Measurements from ENCODE around the gene LRRN2.

Gene LRRN2

GRCh38 chr1:204592246-204592948 lies 93.1 kb downstream of the LRRN2 start:
- no peak for DNase-seq

GRCh38 chr1:204591473-204592090 lies 94.0 kb downstream of the LRRN2 start:
- DNase-seq = no peak

GRCh38 chr1:204589409-204590038 lies 96.0 kb downstream of the LRRN2 start:
- no peak for DNase-seq

GRCh38 chr1:204588826-204589225 lies 96.7 kb downstream of the LRRN2 start:
- DNase-seq = no peak

GRCh38 chr1:204587621-204588020 lies 97.9 kb downstream of the LRRN2 start:
- no peak for DNase-seq

- DNase-seq = peak; percentile 33
Measured at GRCh38 chr1:204584699-204585372, 100.7 kb downstream of the LRRN2 start.

- DNase-seq = no peak
Measured at GRCh38 chr1:204583909-204584632, 101.5 kb downstream of the LRRN2 start.

GRCh38 chr1:204581759-204582158 lies 103.8 kb downstream of the LRRN2 start:
- no peak for DNase-seq

- DNase-seq = no peak
Measured at GRCh38 chr1:204580862-204581261, 104.7 kb downstream of the LRRN2 start.

- no peak for DNase-seq
Measured at GRCh38 chr1:204579681-204580080, 105.9 kb downstream of the LRRN2 start.

- no peak for DNase-seq
Measured at GRCh38 chr1:204578867-204579664, 106.5 kb downstream of the LRRN2 start.

GRCh38 chr1:204577794-204578478 lies 107.6 kb downstream of the LRRN2 start:
- DNase-seq = no peak

GRCh38 chr1:204576422-204576821 lies 109.1 kb downstream of the LRRN2 start:
- no peak for DNase-seq

- DNase-seq = no peak
Measured at GRCh38 chr1:204575221-204576190, 110.0 kb downstream of the LRRN2 start.

GRCh38 chr1:204574865-204575163 lies 110.7 kb downstream of the LRRN2 start:
- DNase-seq = no peak

GRCh38 chr1:204574016-204574864 lies 111.3 kb downstream of the LRRN2 start:
- no peak for DNase-seq

GRCh38 chr1:204572923-204573922 lies 112.3 kb downstream of the LRRN2 start:
- no peak for DNase-seq

- DNase-seq = no peak
Measured at GRCh38 chr1:204571631-204572030, 113.9 kb downstream of the LRRN2 start.

All from CD4-positive, alpha-beta T cell treated with Interleukin-12 subunit alpha and Interleukin-12 subunit beta, for 1 hour (primary cell).